GM23338 (cell line): ENCODE results near the gene ZSCAN5A. TPM values are rescaled to one million over a fixed set of nuclear protein-coding genes. Genes with fewer than 3 reads are reported as not detected.

ENCODE experiments used
- ATAC-seq: fragments of 200-7000 bp; cut with Tn5 transposase; 3 replicates; pipeline ENCODE4 v1.9.1; 2020
- DNase-seq: peaks from one replicate; pipeline ENCODE4 v3.0.0-alpha.2; 2015; ENCODE audit warnings: low spot score
- H2AFZ ChIP-seq: fragments of 200-600 bp; sonication (generic); 2 replicates; pipeline ENCODE4 v1.8.0; 2016; ENCODE audit warnings: antibody characterized with exemption, mild to moderate bottlenecking, moderate library complexity
- H3F3A ChIP-seq: fragments of 200-600 bp; sonication (generic); replicated peaks from 2 replicates; pipeline ENCODE4 v1.8.0; 2017; ENCODE audit warnings: antibody characterized with exemption, mixed run types, low read depth
- H3K27ac ChIP-seq: fragments of 200-600 bp; sonication (generic); 2 replicates; pipeline ENCODE4 v1.6.1; 2016; ENCODE audit warnings: low read depth
- H3K27me3 ChIP-seq: fragments of 200-600 bp; sonication (generic); 2 replicates; pipeline ENCODE4 v1.8.0; 2016; ENCODE audit warnings: mild to moderate bottlenecking, mixed run types, moderate library complexity; ENCODE audit not compliant: insufficient read depth
- H3K36me3 ChIP-seq: fragments of 200-600 bp; sonication (generic); 2 replicates; pipeline ENCODE4 v1.8.0; 2016; ENCODE audit warnings: mild to moderate bottlenecking; ENCODE audit not compliant: insufficient read depth
- H3K4me1 ChIP-seq: fragments of 200-600 bp; sonication (generic); 2 replicates; pipeline ENCODE4 v1.8.0; 2016; ENCODE audit warnings: mild to moderate bottlenecking, moderate library complexity; ENCODE audit not compliant: insufficient read depth
- H3K4me2 ChIP-seq: fragments of 200-600 bp; sonication (generic); 2 replicates; pipeline ENCODE4 v1.7.1; 2017; ENCODE audit warnings: mixed run types
- H3K4me3 ChIP-seq: fragments of 200-600 bp; sonication (generic); 2 replicates; pipeline ENCODE4 v1.6.1; 2016; ENCODE audit warnings: mixed run types
- H3K79me2 ChIP-seq: fragments of 200-600 bp; sonication (generic); replicated peaks from 2 replicates; pipeline ENCODE4 v1.8.0; 2017; ENCODE audit warnings: mild to moderate bottlenecking; ENCODE audit not compliant: insufficient read depth
- H3K9me2 ChIP-seq: fragments of 200-600 bp; sonication (generic); 2 replicates; pipeline ENCODE4 v1.8.0; 2017; ENCODE audit not compliant: insufficient read depth
- H4K20me1 ChIP-seq: fragments of 200-600 bp; sonication (generic); replicated peaks from 2 replicates; pipeline ENCODE4 v1.8.0; 2017; ENCODE audit warnings: mild to moderate bottlenecking; ENCODE audit not compliant: insufficient read depth
- H3K27ac Mint-ChIP-seq: 2 replicates; pipeline ENCODE4 v1.8.0; 2020; ENCODE audit warnings: inconsistent platforms, mild to moderate bottlenecking, moderate library complexity, mixed read lengths
- H3K27me3 Mint-ChIP-seq: 3 replicates; pipeline ENCODE4 v1.8.0; 2022; ENCODE audit warnings: low read depth, mild to moderate bottlenecking, moderate library complexity, mixed read lengths, inconsistent platforms; ENCODE audit not compliant: insufficient read depth, poor library complexity
- H3K36me3 Mint-ChIP-seq: 3 replicates; pipeline ENCODE4 v1.8.0; 2021; ENCODE audit warnings: low read depth, mild to moderate bottlenecking, inconsistent platforms, moderate library complexity, mixed read lengths
- H3K4me1 Mint-ChIP-seq: 3 replicates; pipeline ENCODE4 v1.8.0; 2020; ENCODE audit warnings: mild to moderate bottlenecking, inconsistent platforms, mixed read lengths
- H3K4me3 Mint-ChIP-seq: 3 replicates; pipeline ENCODE4 v1.8.0; 2021; ENCODE audit warnings: moderate library complexity, mild to moderate bottlenecking, inconsistent platforms, mixed read lengths
- H3K9me3 Mint-ChIP-seq: 3 replicates; pipeline ENCODE4 v1.8.0; 2020; ENCODE audit warnings: moderate library complexity, mild to moderate bottlenecking, inconsistent platforms, mixed read lengths
- CREB1 ChIP-seq: fragments of 250-450 bp; sonication (Bioruptor Pico); IDR thresholded peaks from 2 replicates; pipeline ENCODE4 v1.5.0; 2020; ENCODE audit warnings: low read depth, mild to moderate bottlenecking, moderate library complexity
- CTCF ChIP-seq, 2 experiments: fragments of 200-600 bp in 1 of 2; sonication (generic) in 1 of 2; conservative IDR thresholded peaks; 2 replicates each; pipeline versions ENCODE4 v1.5.1 to v1.6.1; 2016 to 2017; ENCODE audit warnings: antibody characterized with exemption in 2 of 2, low read depth in 2 of 2, mild to moderate bottlenecking in 2 of 2, moderate library complexity in 1 of 2
- EZH2 ChIP-seq: fragments of 200-600 bp; sonication (generic); IDR thresholded peaks from one replicate; pipeline ENCODE4 v1.8.0; 2017; ENCODE audit warnings: antibody characterized with exemption, mild to moderate bottlenecking, low read depth; ENCODE audit not compliant: unreplicated experiment
- EZH2phosphoT487 ChIP-seq: fragments of 200-600 bp; sonication (generic); IDR thresholded peaks from one replicate; pipeline ENCODE4 v1.8.1; 2018; ENCODE audit warnings: antibody characterized with exemption; ENCODE audit not compliant: unreplicated experiment
- JUNB ChIP-seq: IDR thresholded peaks from one replicate; pipeline ENCODE4 v1.6.1; 2016; ENCODE audit warnings: antibody characterized with exemption; ENCODE audit not compliant: unreplicated experiment
- NANOG ChIP-seq: IDR thresholded peaks from 2 replicates; pipeline ENCODE4 v1.6.1; 2016; ENCODE audit warnings: antibody characterized with exemption, borderline replicate concordance
- POLR2AphosphoS5 ChIP-seq: IDR thresholded peaks from 2 replicates; pipeline ENCODE4 v1.6.1; 2016; ENCODE audit warnings: antibody characterized with exemption, low read depth
- REST ChIP-seq: IDR thresholded peaks from one replicate; pipeline ENCODE4 v1.6.1; 2018; ENCODE audit warnings: antibody characterized with exemption; ENCODE audit not compliant: unreplicated experiment
- STAT1 ChIP-seq: IDR thresholded peaks from one replicate; pipeline ENCODE4 v1.6.1; 2016; ENCODE audit warnings: antibody characterized with exemption; ENCODE audit not compliant: unreplicated experiment
- ZNF114 ChIP-seq: fragments of 250-450 bp; sonication (Bioruptor Pico); IDR thresholded peaks from 2 replicates; pipeline ENCODE4 v1.5.0; 2020; ENCODE audit warnings: mild to moderate bottlenecking, moderate library complexity
- ZNF331 ChIP-seq: fragments of 250-450 bp; sonication (Bioruptor Pico); IDR thresholded peaks from 2 replicates; pipeline ENCODE4 v1.5.0; 2020; ENCODE audit warnings: low read depth, mild to moderate bottlenecking, moderate library complexity
- polyA plus RNA-seq: library from polyadenylated mRNA; unstranded; fragments of >200 nt; fragmentation: Nextera tagmentation; extraction: Ambion mirVana; gene quantifications from 2 replicates; pipeline ENCODE4 v1.2.1, GENCODE V29; 2016
- total RNA-seq: library from RNA; depleted of rRNA; stranded (reverse); fragments of >200 nt; shearing (Covaris generic); gene quantifications from 2 replicates; pipeline ENCODE4 v1.2.3, GENCODE V29; 2014
- TF ChIP-seq, protein P1 (sequence below): fragments of 250-450 bp; sonication (Bioruptor Pico); IDR thresholded peaks from 2 replicates; pipeline ENCODE4 v1.5.0; 2020; ENCODE audit warnings: mild to moderate bottlenecking, moderate library complexity
- TF ChIP-seq, protein P2 (sequence below): IDR thresholded peaks from 2 replicates; pipeline ENCODE4 v1.6.1; 2016; ENCODE audit warnings: antibody characterized with exemption

The ZSCAN5A gene
- total and polyA plus RNA-seq, 2 experiments from 2014 or later, result 10.2 to 12.5 TPM

GRCh38 chr19:56221851-56222250 is 92.8 kb downstream of the ZSCAN5A start:
- Mint-ChIP-seq H3K9me3 (no peaks in the 10 kb centered on the region), H3K27ac (no peak overlapping the region), H3K4me1 (peaks cover 6% of the 10 kb centered on the region), H3K36me3 (no peaks in the 10 kb centered on the region), H3K27me3 (peaks cover under 1% of the 10 kb centered on the region), H3K4me3 (no peak overlapping the region)
- Histone ChIP-seq H3K27ac (no peak overlapping the region), H4K20me1 (no peaks in the 10 kb centered on the region), H3K4me3 (no peak overlapping the region), H3F3A (0 out of 2 replicates have a peak, but pooled peaks cover 4% of the 10 kb centered on the region), H3K4me1 (peaks cover 2% of the 10 kb centered on the region; the same call in 1 of the 2 replicates), H3K9me2 (no peaks in the 10 kb centered on the region), H3K36me3 (no peaks in the 10 kb centered on the region), H3K27me3 (peaks cover 5% of the 10 kb centered on the region), H3K79me2 (no peaks in the 10 kb centered on the region), H3K4me2 (no peak overlapping the region), H2AFZ (no peak overlapping the region)
- DNase-seq, result no peak
- TF ChIP-seq ZNF331 (no peak), STAT1 (no peak), JUNB (no peak), POLR2AphosphoS5 (no peak), EZH2phosphoT487 (no peak), EZH2 (no peak), NANOG (no peak), CREB1 (no peak), REST (no peak), CTCF (conservative IDR thresholded peaks at IDR 0.05; ENCODE audit: low read depth in 2 of 2) (no peak), ZNF114 (CRISPR knock-in tag) (no peak)
- TF ChIP-seq, protein P1, sequence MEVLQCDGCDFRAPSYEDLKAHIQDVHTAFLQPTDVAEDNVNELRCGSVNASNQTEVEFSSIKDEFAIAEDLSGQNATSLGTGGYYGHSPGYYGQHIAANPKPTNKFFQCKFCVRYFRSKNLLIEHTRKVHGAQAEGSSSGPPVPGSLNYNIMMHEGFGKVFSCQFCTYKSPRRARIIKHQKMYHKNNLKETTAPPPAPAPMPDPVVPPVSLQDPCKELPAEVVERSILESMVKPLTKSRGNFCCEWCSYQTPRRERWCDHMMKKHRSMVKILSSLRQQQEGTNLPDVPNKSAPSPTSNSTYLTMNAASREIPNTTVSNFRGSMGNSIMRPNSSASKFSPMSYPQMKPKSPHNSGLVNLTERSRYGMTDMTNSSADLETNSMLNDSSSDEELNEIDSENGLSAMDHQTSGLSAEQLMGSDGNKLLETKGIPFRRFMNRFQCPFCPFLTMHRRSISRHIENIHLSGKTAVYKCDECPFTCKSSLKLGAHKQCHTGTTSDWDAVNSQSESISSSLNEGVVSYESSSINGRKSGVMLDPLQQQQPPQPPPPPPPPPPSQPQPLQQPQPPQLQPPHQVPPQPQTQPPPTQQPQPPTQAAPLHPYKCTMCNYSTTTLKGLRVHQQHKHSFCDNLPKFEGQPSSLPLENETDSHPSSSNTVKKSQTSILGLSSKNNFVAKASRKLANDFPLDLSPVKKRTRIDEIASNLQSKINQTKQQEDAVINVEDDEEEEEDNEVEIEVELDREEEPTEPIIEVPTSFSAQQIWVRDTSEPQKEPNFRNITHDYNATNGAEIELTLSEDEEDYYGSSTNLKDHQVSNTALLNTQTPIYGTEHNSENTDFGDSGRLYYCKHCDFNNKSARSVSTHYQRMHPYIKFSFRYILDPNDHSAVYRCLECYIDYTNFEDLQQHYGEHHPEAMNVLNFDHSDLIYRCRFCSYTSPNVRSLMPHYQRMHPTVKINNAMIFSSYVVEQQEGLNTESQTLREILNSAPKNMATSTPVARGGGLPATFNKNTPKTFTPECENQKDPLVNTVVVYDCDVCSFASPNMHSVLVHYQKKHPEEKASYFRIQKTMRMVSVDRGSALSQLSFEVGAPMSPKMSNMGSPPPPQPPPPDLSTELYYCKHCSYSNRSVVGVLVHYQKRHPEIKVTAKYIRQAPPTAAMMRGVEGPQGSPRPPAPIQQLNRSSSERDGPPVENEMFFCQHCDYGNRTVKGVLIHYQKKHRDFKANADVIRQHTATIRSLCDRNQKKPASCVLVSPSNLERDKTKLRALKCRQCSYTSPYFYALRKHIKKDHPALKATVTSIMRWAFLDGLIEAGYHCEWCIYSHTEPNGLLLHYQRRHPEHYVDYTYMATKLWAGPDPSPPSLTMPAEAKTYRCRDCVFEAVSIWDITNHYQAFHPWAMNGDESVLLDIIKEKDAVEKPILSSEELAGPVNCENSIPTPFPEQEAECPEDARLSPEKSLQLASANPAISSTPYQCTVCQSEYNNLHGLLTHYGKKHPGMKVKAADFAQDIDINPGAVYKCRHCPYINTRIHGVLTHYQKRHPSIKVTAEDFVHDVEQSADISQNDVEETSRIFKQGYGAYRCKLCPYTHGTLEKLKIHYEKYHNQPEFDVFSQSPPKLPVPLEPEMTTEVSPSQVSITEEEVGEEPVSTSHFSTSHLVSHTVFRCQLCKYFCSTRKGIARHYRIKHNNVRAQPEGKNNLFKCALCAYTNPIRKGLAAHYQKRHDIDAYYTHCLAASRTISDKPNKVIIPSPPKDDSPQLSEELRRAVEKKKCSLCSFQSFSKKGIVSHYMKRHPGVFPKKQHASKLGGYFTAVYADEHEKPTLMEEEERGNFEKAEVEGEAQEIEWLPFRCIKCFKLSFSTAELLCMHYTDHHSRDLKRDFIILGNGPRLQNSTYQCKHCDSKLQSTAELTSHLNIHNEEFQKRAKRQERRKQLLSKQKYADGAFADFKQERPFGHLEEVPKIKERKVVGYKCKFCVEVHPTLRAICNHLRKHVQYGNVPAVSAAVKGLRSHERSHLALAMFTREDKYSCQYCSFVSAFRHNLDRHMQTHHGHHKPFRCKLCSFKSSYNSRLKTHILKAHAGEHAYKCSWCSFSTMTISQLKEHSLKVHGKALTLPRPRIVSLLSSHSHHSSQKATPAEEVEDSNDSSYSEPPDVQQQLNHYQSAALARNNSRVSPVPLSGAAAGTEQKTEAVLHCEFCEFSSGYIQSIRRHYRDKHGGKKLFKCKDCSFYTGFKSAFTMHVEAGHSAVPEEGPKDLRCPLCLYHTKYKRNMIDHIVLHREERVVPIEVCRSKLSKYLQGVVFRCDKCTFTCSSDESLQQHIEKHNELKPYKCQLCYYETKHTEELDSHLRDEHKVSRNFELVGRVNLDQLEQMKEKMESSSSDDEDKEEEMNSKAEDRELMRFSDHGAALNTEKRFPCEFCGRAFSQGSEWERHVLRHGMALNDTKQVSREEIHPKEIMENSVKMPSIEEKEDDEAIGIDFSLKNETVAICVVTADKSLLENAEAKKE (CRISPR knock-in tag), result no peak
- TF ChIP-seq, protein P2, sequence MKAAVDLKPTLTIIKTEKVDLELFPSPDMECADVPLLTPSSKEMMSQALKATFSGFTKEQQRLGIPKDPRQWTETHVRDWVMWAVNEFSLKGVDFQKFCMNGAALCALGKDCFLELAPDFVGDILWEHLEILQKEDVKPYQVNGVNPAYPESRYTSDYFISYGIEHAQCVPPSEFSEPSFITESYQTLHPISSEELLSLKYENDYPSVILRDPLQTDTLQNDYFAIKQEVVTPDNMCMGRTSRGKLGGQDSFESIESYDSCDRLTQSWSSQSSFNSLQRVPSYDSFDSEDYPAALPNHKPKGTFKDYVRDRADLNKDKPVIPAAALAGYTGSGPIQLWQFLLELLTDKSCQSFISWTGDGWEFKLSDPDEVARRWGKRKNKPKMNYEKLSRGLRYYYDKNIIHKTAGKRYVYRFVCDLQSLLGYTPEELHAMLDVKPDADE, result no peak
- ATAC-seq, result no peak
